RWPE1 (cell line): Measurements from ENCODE around the gene EVC.

ENCODE experiments used
- CTCF ChIA-PET: fragments of 350-600 bp; sonication (Branson Sonifier 250); formaldehyde crosslinking; extraction: SDS; loops from one replicate; lab custom pipeline; 2021; lab: Yijun Ruan, JAX
- POLR2A ChIA-PET: fragments of 400-600 bp; formaldehyde crosslinking; extraction: SDS; loops from one replicate; lab custom pipeline; 2020; ENCODE audit warnings: antibody characterized with exemption; ENCODE audit not compliant: low non-redundant PET; lab: Yijun Ruan, JAX
- DNase-seq: peaks from one replicate; pipeline ENCODE4 v3.0.0; 2012; ENCODE audit warnings: low spot score
- H3K27ac ChIP-seq: fragments of 450-650 bp; 2 replicates; pipeline ENCODE4 v1.5.1; 2017
- TF ChIP-seq, protein P1 (sequence below): fragments of 450-650 bp; conservative IDR thresholded peaks from 2 replicates; pipeline ENCODE4 v1.5.1; 2017; ENCODE audit warnings: low read depth, mild to moderate bottlenecking

Gene EVC

DNA sequence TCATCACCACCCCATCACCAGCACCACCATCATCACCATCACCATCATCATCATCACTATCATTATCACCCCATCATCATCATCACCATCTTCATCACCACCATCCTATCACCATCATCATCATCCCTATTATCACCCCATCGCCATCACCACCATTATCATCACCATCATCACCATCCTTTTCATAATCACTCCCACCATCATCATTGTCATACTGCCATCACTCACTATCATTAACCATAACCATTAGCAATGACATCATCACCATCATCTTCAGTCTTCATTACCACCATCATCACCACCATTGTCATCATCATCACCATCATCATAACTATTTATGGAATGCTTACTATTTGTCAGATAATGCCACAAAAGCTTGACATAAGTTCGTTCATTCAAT lies 146.2 kb downstream of the EVC start:
- ChIA-PET CTCF (interaction anchor here (0.6 kb wide), 1 partner anchor 946 kb away, joined by 4 read pairs; no protein-coding TSS in a partner anchor), POLR2A (no interaction called here)
- DNase-seq = no peak

DNA sequence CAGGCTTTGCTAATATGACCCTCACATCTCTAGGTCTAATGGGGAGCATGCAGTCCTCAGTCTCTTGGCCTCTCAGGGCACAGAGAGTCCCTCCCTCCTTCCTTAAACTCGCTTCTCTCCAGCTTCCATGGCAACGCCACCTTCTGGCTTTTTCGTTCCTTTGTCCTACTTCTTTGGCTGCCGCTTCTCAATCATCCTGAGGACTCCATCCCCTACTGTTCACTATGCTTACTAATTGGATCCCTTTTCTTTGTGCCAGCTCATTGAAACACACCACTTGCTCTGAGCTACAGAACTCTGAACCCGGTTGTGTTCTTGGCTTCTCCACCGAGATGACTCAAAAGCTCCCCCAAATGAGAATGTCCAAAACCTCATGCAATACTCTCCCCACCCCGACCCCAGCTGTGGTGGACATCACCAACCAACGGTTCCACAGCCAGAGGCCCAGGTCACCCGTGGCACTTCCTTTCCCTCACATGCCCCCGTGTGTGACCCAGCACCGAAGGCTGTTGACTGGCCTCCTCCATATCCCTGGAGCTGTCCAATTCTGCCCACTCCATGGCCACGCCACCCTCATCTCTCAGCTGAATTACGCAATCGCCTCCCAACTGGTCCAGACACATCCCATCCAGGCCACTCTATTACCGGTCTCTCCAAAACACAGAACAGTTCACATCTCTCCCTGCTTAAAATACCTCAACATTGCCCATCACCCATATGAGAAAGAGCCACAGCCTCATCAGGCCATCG lies 147.2 kb downstream of the EVC start:
- TF ChIP-seq, protein P1, sequence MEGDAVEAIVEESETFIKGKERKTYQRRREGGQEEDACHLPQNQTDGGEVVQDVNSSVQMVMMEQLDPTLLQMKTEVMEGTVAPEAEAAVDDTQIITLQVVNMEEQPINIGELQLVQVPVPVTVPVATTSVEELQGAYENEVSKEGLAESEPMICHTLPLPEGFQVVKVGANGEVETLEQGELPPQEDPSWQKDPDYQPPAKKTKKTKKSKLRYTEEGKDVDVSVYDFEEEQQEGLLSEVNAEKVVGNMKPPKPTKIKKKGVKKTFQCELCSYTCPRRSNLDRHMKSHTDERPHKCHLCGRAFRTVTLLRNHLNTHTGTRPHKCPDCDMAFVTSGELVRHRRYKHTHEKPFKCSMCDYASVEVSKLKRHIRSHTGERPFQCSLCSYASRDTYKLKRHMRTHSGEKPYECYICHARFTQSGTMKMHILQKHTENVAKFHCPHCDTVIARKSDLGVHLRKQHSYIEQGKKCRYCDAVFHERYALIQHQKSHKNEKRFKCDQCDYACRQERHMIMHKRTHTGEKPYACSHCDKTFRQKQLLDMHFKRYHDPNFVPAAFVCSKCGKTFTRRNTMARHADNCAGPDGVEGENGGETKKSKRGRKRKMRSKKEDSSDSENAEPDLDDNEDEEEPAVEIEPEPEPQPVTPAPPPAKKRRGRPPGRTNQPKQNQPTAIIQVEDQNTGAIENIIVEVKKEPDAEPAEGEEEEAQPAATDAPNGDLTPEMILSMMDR = no peak
- H3K27ac ChIP-seq = no peak overlapping the region
- no peak for DNase-seq
- CTCF ChIA-PET = interaction anchor here (0.6 kb wide), 1 partner anchor 947 kb away, joined by 4 read pairs; no protein-coding TSS in a partner anchor
- POLR2A ChIA-PET = interaction anchor here (0.6 kb wide), 1 partner anchor 14 kb away, joined by 3 read pairs; no protein-coding TSS in a partner anchor

More for the DNA sequence above, 146.2 kb downstream of the EVC start:
- TF ChIP-seq, protein P1 = no peak
- no peak overlapping the region for H3K27ac ChIP-seq

DNA sequence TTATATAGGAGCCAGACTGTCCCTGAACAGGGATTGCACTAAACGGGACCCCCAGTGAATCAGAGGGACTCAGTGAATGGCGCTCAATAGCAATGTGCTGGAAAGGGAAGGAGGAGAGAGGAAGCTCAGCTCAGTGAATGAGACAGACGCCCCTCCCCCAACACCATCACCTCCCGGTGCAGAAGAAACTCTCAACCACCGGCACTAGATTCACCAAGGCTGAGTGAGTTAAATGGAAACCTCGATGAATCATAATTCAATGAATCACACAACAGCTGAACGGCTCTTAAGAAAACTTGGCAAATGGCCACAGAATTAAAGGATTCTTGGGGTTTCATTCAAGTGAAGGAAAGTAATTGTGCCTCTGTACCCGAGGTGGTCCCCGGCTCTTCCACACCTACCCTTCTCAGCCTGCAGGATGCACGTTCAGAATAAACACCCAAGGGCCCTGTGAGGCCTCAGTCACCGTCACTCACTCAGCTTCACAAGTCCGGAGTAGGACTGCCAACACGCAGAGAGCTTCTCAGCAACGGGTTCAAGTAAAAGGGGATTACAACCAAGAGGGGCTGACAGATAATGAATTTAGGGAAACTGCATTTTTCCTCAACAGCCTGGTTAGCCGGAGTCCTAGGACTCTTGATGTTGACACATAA lies 152.6 kb downstream of the EVC start:
- peak; percentile 76 for DNase-seq
- ChIA-PET POLR2A (no interaction called here), CTCF (no interaction called here)
- TF ChIP-seq, protein P1 = no peak
- H3K27ac ChIP-seq = no peak overlapping the region
